ENCODE results near the gene NGRN.

DNA sequence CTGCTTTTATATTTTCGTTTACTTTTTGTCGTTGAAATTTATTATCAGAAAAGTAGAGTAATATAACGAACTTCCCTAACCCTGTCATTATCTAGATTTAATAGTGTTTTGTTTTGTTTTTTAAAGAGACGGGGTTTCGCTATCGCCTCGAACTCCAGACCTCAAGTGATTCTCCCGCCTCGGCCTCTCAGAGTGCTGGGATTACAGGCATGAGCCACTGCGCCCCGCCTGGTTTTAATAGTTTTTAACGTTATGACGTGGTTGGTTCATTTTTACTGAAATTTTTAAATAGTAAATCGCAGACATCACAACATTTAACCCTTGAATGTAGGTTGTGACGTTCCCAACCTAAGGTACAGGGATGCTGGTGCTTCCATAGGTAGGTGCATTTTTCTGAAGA lies 1.0 kb downstream of the NGRN start:
- TF ChIP-seq, protein P1, sequence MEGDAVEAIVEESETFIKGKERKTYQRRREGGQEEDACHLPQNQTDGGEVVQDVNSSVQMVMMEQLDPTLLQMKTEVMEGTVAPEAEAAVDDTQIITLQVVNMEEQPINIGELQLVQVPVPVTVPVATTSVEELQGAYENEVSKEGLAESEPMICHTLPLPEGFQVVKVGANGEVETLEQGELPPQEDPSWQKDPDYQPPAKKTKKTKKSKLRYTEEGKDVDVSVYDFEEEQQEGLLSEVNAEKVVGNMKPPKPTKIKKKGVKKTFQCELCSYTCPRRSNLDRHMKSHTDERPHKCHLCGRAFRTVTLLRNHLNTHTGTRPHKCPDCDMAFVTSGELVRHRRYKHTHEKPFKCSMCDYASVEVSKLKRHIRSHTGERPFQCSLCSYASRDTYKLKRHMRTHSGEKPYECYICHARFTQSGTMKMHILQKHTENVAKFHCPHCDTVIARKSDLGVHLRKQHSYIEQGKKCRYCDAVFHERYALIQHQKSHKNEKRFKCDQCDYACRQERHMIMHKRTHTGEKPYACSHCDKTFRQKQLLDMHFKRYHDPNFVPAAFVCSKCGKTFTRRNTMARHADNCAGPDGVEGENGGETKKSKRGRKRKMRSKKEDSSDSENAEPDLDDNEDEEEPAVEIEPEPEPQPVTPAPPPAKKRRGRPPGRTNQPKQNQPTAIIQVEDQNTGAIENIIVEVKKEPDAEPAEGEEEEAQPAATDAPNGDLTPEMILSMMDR (conservative IDR thresholded peaks at IDR 0.05 in 1 of 2, IDR thresholded peaks at IDR 0.05 in 1 of 2; ENCODE audit: low read depth in 1 of 2, low read length in 2 of 2): no peak
- TF ChIP-seq EZH2 (IDR thresholded peaks at IDR 0.05; ENCODE audit: low read length, missing control alignments): no peak

All from fibroblast of lung (primary cell).